GM21786 (cell line): ENCODE measurements around the gene FOXO3.

Source experiments
- ATAC-seq: cut with Tn5 transposase; IDR thresholded peaks from one replicate; pipeline ENCODE4 v1.9.1; 2021; ENCODE audit not compliant: unreplicated experiment

FOXO3 gene

GRCh38 chr6:108574457-108575141 lies 13.9 kb downstream of the FOXO3 start:
- no peak for ATAC-seq

GRCh38 chr6:108575905-108576494 lies 15.3 kb downstream of the FOXO3 start:
- no peak for ATAC-seq

- no peak for ATAC-seq
Measured at GRCh38 chr6:108576709-108577108, 16.0 kb downstream of the FOXO3 start.

GRCh38 chr6:108578166-108578565 lies 17.4 kb downstream of the FOXO3 start:
- ATAC-seq = no peak

GRCh38 chr6:108578595-108579327 lies 18.0 kb downstream of the FOXO3 start:
- no peak for ATAC-seq

- no peak for ATAC-seq
Measured at GRCh38 chr6:108579328-108579721, 18.6 kb downstream of the FOXO3 start.

- no peak for ATAC-seq
Measured at GRCh38 chr6:108580646-108581045, 19.9 kb downstream of the FOXO3 start.

GRCh38 chr6:108581237-108581931 lies 20.7 kb downstream of the FOXO3 start:
- ATAC-seq = no peak

GRCh38 chr6:108581932-108582475 lies 21.3 kb downstream of the FOXO3 start:
- ATAC-seq = no peak

GRCh38 chr6:108582618-108583017 lies 21.9 kb downstream of the FOXO3 start:
- ATAC-seq = no peak

GRCh38 chr6:108584323-108584722 lies 23.6 kb downstream of the FOXO3 start:
- no peak for ATAC-seq

GRCh38 chr6:108585359-108585758 lies 24.6 kb downstream of the FOXO3 start:
- no peak for ATAC-seq

GRCh38 chr6:108585921-108586536 lies 25.3 kb downstream of the FOXO3 start:
- no peak for ATAC-seq

- no peak for ATAC-seq
Measured at GRCh38 chr6:108587258-108588059, 26.7 kb downstream of the FOXO3 start.

GRCh38 chr6:108588586-108588985 lies 27.9 kb downstream of the FOXO3 start:
- ATAC-seq = no peak

- no peak for ATAC-seq
Measured at GRCh38 chr6:108589244-108589791, 28.6 kb downstream of the FOXO3 start.

- ATAC-seq = no peak
Measured at GRCh38 chr6:108591040-108591816, 30.5 kb downstream of the FOXO3 start.

GRCh38 chr6:108592371-108593337 lies 31.9 kb downstream of the FOXO3 start:
- ATAC-seq = peak; percentile 54
